HepG2 (cell line): ENCODE data around the gene CSTPP1. TPM values are rescaled to one million over a fixed set of nuclear protein-coding genes. Genes with fewer than 3 reads are reported as not detected.

ENCODE experiments used
- DR1 ChIP-seq: sonication (generic); formaldehyde crosslinking; IDR thresholded peaks from 2 replicates; pipeline ENCODE4 v1.8.0; 2021; ENCODE audit warnings: mild to moderate bottlenecking, missing genetic modification reagents, inconsistent platforms
- EED ChIP-seq: sonication (generic); formaldehyde crosslinking; IDR thresholded peaks from 2 replicates; pipeline ENCODE4 v1.5.0; 2020; ENCODE audit warnings: mild to moderate bottlenecking, missing genetic modification reagents
- EP300 ChIP-seq, 3 experiments: sonication (generic) in 1 of 3; formaldehyde crosslinking in 1 of 3; IDR thresholded peaks; 2 replicates each; pipeline versions ENCODE4 v1.5.1 to v1.6.1; 2011 to 2020; ENCODE audit warnings: low read depth in 2 of 3, low read length in 2 of 3, borderline replicate concordance in 1 of 3, improper control_type of control experiment in 1 of 3, mild to moderate bottlenecking in 1 of 3, missing genetic modification reagents in 1 of 3, moderate library complexity in 1 of 3
- EZH2 ChIP-seq: conservative IDR thresholded peaks from 2 replicates; pipeline ENCODE4 v1.6.1; 2012; ENCODE audit warnings: mild to moderate bottlenecking, low read depth, low read length, moderate library complexity
- FOXP4 ChIP-seq: sonication (generic); formaldehyde crosslinking; IDR thresholded peaks from 2 replicates; pipeline ENCODE4 v1.4.0; 2020; ENCODE audit warnings: missing genetic modification reagents
- GABPA ChIP-seq, 2 experiments: IDR thresholded peaks; 2 replicates each; pipeline ENCODE4 v1.6.1; 2011 to 2016; ENCODE audit warnings: low read depth in 2 of 2, low read length in 1 of 2, missing biosample characterization in 1 of 2, missing genetic modification characterization in 1 of 2
- HDAC1 ChIP-seq: sonication (generic); formaldehyde crosslinking; IDR thresholded peaks from 2 replicates; pipeline ENCODE4 v1.5.1; 2020; ENCODE audit warnings: mild to moderate bottlenecking, missing genetic modification reagents
- HNRNPUL1 ChIP-seq: fragments of 200-400 bp; formaldehyde crosslinking; IDR thresholded peaks from 2 replicates; pipeline ENCODE4 v1.6.1; 2017; ENCODE audit warnings: low read depth, mild to moderate bottlenecking, low read length, moderate library complexity
- HOXA9 ChIP-seq: sonication (generic); formaldehyde crosslinking; IDR thresholded peaks from 2 replicates; pipeline ENCODE4 v1.8.1; 2022; ENCODE audit warnings: missing genetic modification reagents, mild to moderate bottlenecking, moderate library complexity, borderline replicate concordance
- SKIL ChIP-seq: sonication (generic); formaldehyde crosslinking; IDR thresholded peaks from 2 replicates; pipeline ENCODE4 v1.8.0; 2022; ENCODE audit warnings: missing genetic modification reagents, mild to moderate bottlenecking, moderate library complexity, borderline replicate concordance
- SRY ChIP-seq: sonication (generic); formaldehyde crosslinking; IDR thresholded peaks from 2 replicates; pipeline ENCODE4 v1.8.0; 2022; ENCODE audit warnings: mild to moderate bottlenecking, missing genetic modification reagents
- TGIF2 ChIP-seq: IDR thresholded peaks from 2 replicates; pipeline ENCODE4 v1.6.1; 2016; ENCODE audit warnings: control low read depth, missing compliant biosample characterization
- TRIM24 ChIP-seq: sonication (generic); formaldehyde crosslinking; IDR thresholded peaks from 2 replicates; pipeline ENCODE4 v1.8.0; 2022; ENCODE audit warnings: mild to moderate bottlenecking, missing genetic modification reagents
- YEATS4 ChIP-seq: sonication (generic); formaldehyde crosslinking; IDR thresholded peaks from 2 replicates; pipeline ENCODE4 v1.4.0; 2020; ENCODE audit warnings: missing genetic modification reagents, borderline replicate concordance
- ZNF205 ChIP-seq: IDR thresholded peaks from 2 replicates; pipeline ENCODE4 v1.6.1; 2018; ENCODE audit warnings: missing biosample characterization, missing genetic modification reagents
- ZNF296 ChIP-seq: sonication (generic); formaldehyde crosslinking; conservative IDR thresholded peaks from 2 replicates; pipeline ENCODE4 v1.5.0; 2020; ENCODE audit warnings: mild to moderate bottlenecking, missing genetic modification reagents
- ZNF644 ChIP-seq: IDR thresholded peaks from 2 replicates; pipeline ENCODE4 v1.6.1; 2016; ENCODE audit warnings: low read depth
- ZNF710 ChIP-seq: sonication (generic); formaldehyde crosslinking; IDR thresholded peaks from 2 replicates; pipeline ENCODE4 v1.5.0; 2020; ENCODE audit warnings: mild to moderate bottlenecking, missing genetic modification reagents, borderline replicate concordance
- ZNF816 ChIP-seq: sonication (generic); formaldehyde crosslinking; IDR thresholded peaks from 2 replicates; pipeline ENCODE4 v1.8.0; 2022; ENCODE audit warnings: missing genetic modification reagents, mild to moderate bottlenecking, borderline replicate concordance
- ZSCAN30 ChIP-seq: sonication (generic); formaldehyde crosslinking; IDR thresholded peaks from 2 replicates; pipeline ENCODE4 v1.5.0; 2020; ENCODE audit warnings: mild to moderate bottlenecking, missing genetic modification reagents
- polyA plus RNA-seq, 8 experiments: library from polyadenylated mRNA; depleted of rRNA in 3 of 8; stranded (reverse) in 7 of 8; unstranded in 1 of 8; fragments of >200 nt; fragmentation: Illumina TruSeq in 4 of 8; extraction: Trizol in 4 of 8; gene quantifications; 2 replicates each; pipeline versions ENCODE4 v1.2.1 to v1.2.3, GENCODE V29; 2011 to 2016; ENCODE audit warnings: low read depth in 4 of 8, missing spikeins in 1 of 8, mixed read lengths in 1 of 8; ENCODE audit not compliant: insufficient read depth in 1 of 8
- total RNA-seq, 5 experiments: library from RNA; depleted of rRNA; stranded (reverse); fragments of >200 nt; fragmentation: Illumina TruSeq; extraction: Trizol; gene quantifications; 2 replicates each; pipeline ENCODE4 v1.2.3, GENCODE V29; 2016; ENCODE audit warnings: low read depth in 1 of 5
- TF ChIP-seq, protein P1 (sequence below): sonication (generic); formaldehyde crosslinking; IDR thresholded peaks from 2 replicates; pipeline ENCODE4 v1.9.0; 2021; ENCODE audit warnings: missing genetic modification reagents, mild to moderate bottlenecking, borderline replicate concordance

CSTPP1 gene
- total and polyA plus RNA-seq, 2 of the 13 experiments (the other 11 are each of a cell fraction or from before 2014, with no cell fraction given) = 12.3 to 14.6 TPM

- peak; percentile 83; the same call in 1 of the 2 replicates for TF ChIP-seq TRIM24 (CRISPR knock-in tag)
- TF ChIP-seq HDAC1 (CRISPR knock-in tag) = peak; percentile 81
- peak; percentile 25; the same call in 1 of the 2 replicates for TF ChIP-seq YEATS4 (CRISPR knock-in tag)
- TF ChIP-seq FOXP4 (CRISPR knock-in tag) = peak; percentile 92
- TF ChIP-seq EP300 (IDR thresholded peaks at IDR 0.05; ENCODE audit: low read depth in 2 of 2, low read length in 2 of 2) = peak; percentile 64 to 90; a peak in 3 of 4 replicates
- TF ChIP-seq EP300 (CRISPR knock-in tag; IDR thresholded peaks at IDR 0.05; ENCODE audit: borderline replicate concordance) = peak; percentile 89
- TF ChIP-seq DR1 = no peak
- peak; percentile 88 for TF ChIP-seq TGIF2 (CRISPR knock-in tag)
- TF ChIP-seq EZH2 = no peak
- no peak for TF ChIP-seq SRY (CRISPR knock-in tag)
- no peak for TF ChIP-seq ZNF296 (CRISPR knock-in tag)
- TF ChIP-seq, protein P1, sequence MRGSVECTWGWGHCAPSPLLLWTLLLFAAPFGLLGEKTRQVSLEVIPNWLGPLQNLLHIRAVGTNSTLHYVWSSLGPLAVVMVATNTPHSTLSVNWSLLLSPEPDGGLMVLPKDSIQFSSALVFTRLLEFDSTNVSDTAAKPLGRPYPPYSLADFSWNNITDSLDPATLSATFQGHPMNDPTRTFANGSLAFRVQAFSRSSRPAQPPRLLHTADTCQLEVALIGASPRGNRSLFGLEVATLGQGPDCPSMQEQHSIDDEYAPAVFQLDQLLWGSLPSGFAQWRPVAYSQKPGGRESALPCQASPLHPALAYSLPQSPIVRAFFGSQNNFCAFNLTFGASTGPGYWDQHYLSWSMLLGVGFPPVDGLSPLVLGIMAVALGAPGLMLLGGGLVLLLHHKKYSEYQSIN (CRISPR knock-in tag) = no peak
- peak; percentile 80; the same call in 1 of the 2 replicates for TF ChIP-seq ZNF710 (CRISPR knock-in tag)
- TF ChIP-seq SKIL (CRISPR knock-in tag) = peak; percentile 81
- TF ChIP-seq ZSCAN30 = no peak
- TF ChIP-seq ZNF205 (CRISPR knock-in tag) = 0 out of 2 replicates have a peak, but pooled peaks have one; percentile 31
- no peak for TF ChIP-seq ZNF816
- 0 out of 2 replicates have a peak, but pooled peaks have one; percentile 28 for TF ChIP-seq ZNF644 (CRISPR knock-in tag)
- no peak for TF ChIP-seq GABPA (IDR thresholded peaks at IDR 0.05; ENCODE audit: low read depth, low read length)
- TF ChIP-seq GABPA (CRISPR knock-in tag; IDR thresholded peaks at IDR 0.05; ENCODE audit: low read depth) = peak; percentile 56
- TF ChIP-seq EED = no peak
- TF ChIP-seq HNRNPUL1 = no peak
- no peak for TF ChIP-seq HOXA9 (CRISPR knock-in tag)
Measured at GRCh38 chr11:47189100-47189834, 252.7 kb downstream of the CSTPP1 start (continued).
